Fibroblast of villous mesenchyme (primary cell): ENCODE results near the gene TBC1D22A. TPM values are rescaled to one million over a fixed set of nuclear protein-coding genes. Genes with fewer than 3 reads are reported as not detected.

ENCODE experiments used
- DNase-seq: peaks from one replicate; pipeline ENCODE4 v3.0.0-alpha.2; 2010; ENCODE audit warnings: low read depth
- H3K4me3 ChIP-seq: 2 replicates; pipeline ENCODE4 v1.5.1; 2011; ENCODE audit warnings: low read depth, mild to moderate bottlenecking, low read length
- total RNA-seq: library from RNA; depleted of rRNA; stranded (reverse); fragments of >200 nt; gene quantifications from 2 replicates; pipeline ENCODE4 v1.2.3, GENCODE V29; 2012
- TF ChIP-seq, protein P1 (sequence below): IDR thresholded peaks from 2 replicates; pipeline ENCODE4 v1.5.1; 2012; ENCODE audit warnings: low read depth, mild to moderate bottlenecking, low read length; ENCODE audit not compliant: insufficient read depth

Gene TBC1D22A
- total RNA-seq, 1 donor, result 12.5 TPM

DNA sequence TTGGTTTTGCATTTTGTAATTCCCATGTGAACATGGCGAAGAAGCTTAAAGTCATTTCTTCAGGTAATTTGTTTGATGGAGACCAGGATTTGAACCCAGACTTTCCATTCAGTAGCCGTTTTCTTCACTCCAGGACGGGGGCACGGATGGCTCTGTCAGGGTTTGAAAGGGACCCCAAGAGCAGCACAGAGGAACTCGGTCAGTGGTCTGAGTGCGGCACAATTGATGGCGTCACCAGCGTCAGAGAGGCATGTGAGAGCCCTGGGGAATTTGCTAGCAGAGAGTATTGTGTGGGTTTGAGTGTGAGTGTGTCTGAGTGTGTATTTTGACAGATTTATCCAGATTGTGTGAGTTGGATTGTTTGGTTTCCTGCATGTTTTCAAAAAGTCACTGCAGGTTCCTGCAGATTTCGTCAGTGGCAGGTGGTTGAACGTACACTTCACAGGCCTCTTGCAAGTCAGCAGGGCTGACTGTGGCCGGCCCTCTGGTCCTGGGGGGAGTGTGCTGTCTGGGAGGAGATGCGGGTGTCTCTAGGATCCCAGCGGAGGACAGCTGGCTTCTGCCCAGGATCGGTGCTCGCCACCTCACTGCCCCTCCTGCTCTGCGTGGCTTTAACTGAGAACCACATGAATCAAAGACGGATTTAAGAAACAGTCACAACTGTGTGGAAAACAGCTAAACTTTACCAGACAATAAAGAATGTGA, 199.3 kb downstream of the TBC1D22A start:
- H3K4me3 ChIP-seq, result no peak overlapping the region
- TF ChIP-seq, protein P1, sequence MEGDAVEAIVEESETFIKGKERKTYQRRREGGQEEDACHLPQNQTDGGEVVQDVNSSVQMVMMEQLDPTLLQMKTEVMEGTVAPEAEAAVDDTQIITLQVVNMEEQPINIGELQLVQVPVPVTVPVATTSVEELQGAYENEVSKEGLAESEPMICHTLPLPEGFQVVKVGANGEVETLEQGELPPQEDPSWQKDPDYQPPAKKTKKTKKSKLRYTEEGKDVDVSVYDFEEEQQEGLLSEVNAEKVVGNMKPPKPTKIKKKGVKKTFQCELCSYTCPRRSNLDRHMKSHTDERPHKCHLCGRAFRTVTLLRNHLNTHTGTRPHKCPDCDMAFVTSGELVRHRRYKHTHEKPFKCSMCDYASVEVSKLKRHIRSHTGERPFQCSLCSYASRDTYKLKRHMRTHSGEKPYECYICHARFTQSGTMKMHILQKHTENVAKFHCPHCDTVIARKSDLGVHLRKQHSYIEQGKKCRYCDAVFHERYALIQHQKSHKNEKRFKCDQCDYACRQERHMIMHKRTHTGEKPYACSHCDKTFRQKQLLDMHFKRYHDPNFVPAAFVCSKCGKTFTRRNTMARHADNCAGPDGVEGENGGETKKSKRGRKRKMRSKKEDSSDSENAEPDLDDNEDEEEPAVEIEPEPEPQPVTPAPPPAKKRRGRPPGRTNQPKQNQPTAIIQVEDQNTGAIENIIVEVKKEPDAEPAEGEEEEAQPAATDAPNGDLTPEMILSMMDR, result no peak
- no peak for DNase-seq

- TF ChIP-seq, protein P1, result no peak
- no peak for DNase-seq
- no peak overlapping the region for H3K4me3 ChIP-seq
Observed at GRCh38 chr22:46962406-46962805, 200.0 kb downstream of the TBC1D22A start.

DNA sequence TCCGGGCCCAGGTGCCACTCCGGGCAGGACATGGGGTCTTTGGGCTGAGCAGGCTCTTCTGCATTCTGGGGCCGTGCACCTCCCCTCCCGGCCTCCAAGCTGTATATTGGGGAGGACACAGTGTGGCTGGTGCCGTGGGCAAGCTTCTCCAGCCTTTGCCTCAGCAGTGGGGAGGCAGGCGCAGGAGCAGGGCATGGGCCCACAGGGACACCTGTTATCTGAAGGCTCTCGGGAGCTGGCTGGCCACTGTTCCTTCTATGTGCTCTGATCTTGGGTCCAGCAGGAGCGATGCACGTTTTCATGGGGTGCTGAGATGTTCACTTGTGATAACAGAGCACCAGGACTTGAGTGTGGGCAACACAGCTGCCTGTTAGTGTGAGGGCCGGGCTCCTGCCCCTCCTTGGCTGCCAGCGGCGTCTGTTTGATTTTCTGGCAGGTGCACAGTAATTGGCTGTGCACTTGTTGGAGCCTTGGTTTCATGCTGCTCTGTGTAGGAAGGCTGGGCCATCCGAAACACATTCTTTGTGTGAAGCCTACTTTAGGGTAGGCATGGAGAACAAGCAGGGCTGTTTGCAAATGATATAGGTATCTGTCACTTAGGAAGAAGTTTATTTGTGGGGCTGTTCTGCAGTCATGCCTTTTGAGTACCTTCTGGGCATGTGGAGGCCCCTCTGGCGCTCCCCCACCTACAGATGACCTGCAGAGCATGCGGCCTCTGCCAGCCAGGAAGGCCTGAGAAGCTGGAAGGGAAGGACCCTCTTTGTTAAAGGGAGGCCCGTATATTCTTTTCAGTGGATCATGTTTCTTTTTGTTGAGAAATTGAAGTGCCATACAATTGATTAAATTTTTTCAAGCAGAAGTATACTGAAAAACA, 201.5 kb downstream of the TBC1D22A start:
- no peak for DNase-seq
- TF ChIP-seq, protein P1, result no peak
- no peak overlapping the region for H3K4me3 ChIP-seq

GRCh38 chr22:46964773-46965550, 202.5 kb downstream of the TBC1D22A start:
- TF ChIP-seq, protein P1, result no peak
- DNase-seq, result no peak
- H3K4me3 ChIP-seq, result no peak overlapping the region

DNA sequence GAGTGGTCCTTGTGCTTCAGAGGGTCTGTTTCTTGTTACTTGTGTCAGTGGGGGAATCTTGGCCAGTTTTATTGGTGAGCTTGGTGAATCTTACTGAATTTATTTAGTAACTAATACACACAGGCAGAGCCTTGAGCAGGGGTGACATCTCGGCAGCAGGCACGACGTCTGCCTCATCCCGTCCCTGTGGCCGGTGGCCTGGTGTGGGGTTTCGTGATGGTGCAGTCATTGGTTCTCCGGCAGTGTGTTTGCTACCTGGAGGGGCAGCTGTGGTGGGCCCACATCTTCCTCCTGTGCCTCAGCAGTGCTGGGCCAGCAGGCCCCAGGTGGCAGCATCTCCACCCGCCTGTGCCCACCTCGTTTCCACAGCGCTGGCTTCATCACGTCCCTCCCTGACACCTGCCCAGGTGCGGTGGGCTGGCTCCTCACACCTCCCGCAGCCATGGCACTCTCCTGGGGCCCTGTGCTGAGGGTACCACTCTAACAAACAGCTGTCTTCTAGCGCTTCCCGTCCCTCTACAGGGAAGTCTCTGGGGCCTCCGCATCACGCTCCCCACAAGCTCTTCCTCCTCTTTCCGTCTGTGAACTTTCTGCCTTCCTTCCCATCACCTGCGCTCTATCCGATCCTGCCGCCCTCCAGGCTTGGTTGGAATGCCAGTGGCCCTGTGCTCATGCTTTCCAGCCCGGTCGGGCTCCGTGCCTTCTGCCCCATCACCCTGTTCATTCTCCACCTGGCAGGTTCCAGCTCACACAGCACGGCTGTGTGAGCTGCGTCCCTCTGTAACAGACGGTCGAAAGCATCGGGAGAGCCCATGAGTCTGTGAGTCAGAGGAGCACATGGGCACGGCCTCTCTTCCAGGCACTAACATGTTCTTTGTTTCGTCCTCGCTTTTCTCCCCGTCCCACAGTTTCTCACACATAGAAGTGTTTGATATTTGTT, 203.4 kb downstream of the TBC1D22A start:
- TF ChIP-seq, protein P1, result no peak
- H3K4me3 ChIP-seq, result no peak overlapping the region
- no peak for DNase-seq

DNA sequence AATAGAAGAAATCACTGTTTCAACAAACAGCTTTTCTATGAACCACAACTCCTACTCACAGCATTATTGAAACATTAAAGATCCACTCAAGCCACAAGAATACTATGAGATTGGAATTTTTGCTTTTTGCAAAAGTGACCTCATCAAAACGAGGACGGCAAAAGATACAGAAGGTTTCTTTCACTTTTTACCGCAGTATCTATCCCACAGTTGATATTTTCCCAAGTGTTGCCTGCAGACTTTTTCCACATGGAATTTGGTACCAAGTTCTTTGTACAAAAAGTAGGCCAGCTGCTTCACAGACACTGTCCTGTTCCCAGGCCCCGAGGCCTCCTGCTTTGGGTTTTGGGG, 204.0 kb downstream of the TBC1D22A start:
- no peak overlapping the region for H3K4me3 ChIP-seq
- TF ChIP-seq, protein P1, result no peak
- DNase-seq, result no peak
